Parathyroid adenoma (tissue), 2 donors: ENCODE measurements around the gene ZNF860.

Source experiments
- H2AFZ ChIP-seq: fragments of 300-600 bp; sonication (generic); one replicate; pipeline ENCODE4 v1.7.0; 2017; ENCODE audit warnings: antibody characterized with exemption, mild to moderate bottlenecking
- H3K27ac ChIP-seq: fragments of 300-600 bp; sonication (generic); one replicate; pipeline ENCODE4 v1.7.0; 2017
- H3K27me3 ChIP-seq: fragments of 300-600 bp; sonication (generic); one replicate; pipeline ENCODE4 v1.7.0; 2017; ENCODE audit warnings: low read length; ENCODE audit not compliant: control insufficient read depth, insufficient read depth
- H3K36me3 ChIP-seq: fragments of 300-600 bp; sonication (generic); one replicate; pipeline ENCODE4 v1.7.0; 2017; ENCODE audit warnings: low read length; ENCODE audit not compliant: control insufficient read depth, insufficient read depth
- H3K4me1 ChIP-seq: fragments of 300-600 bp; sonication (generic); one replicate; pipeline ENCODE4 v1.7.0; 2017; ENCODE audit warnings: control low read depth
- H3K4me2 ChIP-seq: fragments of 300-600 bp; sonication (generic); one replicate; pipeline ENCODE4 v1.7.0; 2017; ENCODE audit warnings: low read length
- H3K4me3 ChIP-seq: fragments of 300-600 bp; sonication (generic); one replicate; pipeline ENCODE4 v1.7.0; 2017; ENCODE audit warnings: low read depth, low read length
- H3K79me2 ChIP-seq: fragments of 300-600 bp; sonication (generic); one replicate; pipeline ENCODE4 v1.7.0; 2017; ENCODE audit warnings: control low read depth
- H3K9ac ChIP-seq: fragments of 300-600 bp; sonication (generic); one replicate; pipeline ENCODE4 v1.7.0; 2017; ENCODE audit warnings: mild to moderate bottlenecking
- H3K9me3 ChIP-seq: fragments of 300-600 bp; sonication (generic); one replicate; pipeline ENCODE4 v1.7.0; 2017; ENCODE audit warnings: low read length; ENCODE audit not compliant: control insufficient read depth
- TF ChIP-seq, protein P1 (sequence below): fragments of 300-600 bp; sonication (generic); IDR thresholded peaks from one replicate; pipeline ENCODE4 v1.7.0; 2017; ENCODE audit warnings: antibody characterized with exemption, mild to moderate bottlenecking
- donor health status: primary hyperparathyroidism.

Gene ZNF860

DNA sequence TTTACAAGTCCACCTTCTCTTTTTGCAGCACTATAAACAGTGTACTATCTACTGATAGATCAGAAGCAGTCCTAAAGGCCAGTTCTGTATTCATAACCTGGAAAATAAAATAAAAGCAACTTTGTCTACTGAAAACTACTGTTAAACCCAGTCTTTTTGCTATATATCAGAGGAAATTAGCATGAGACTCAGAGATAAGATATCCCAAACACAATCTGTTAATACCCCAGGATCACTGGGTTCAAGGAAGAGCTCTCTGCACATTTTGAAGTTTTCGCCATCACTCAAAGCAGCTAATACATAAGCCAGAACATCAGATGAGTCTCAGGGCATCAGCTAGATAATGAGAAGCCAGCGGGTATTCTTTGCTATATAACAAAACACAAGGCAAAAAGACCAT is 22.3 kb upstream of the ZNF860 start:
- no peaks in the 10 kb centered on the region for H3K36me3 ChIP-seq
- peak overlapping the region; percentile 31 for H3K4me2 ChIP-seq
- H3K4me1 ChIP-seq: no peaks in the 10 kb centered on the region
- no peaks in the 10 kb centered on the region for H3K9me3 ChIP-seq
- H3K27ac ChIP-seq: peak overlapping the region; percentile 52
- H3K27me3 ChIP-seq: no peaks in the 10 kb centered on the region
- peak overlapping the region; percentile 13 for H3K4me3 ChIP-seq
- no peak overlapping the region for H3K9ac ChIP-seq
- H2AFZ ChIP-seq: no peak overlapping the region
- TF ChIP-seq, protein P1, sequence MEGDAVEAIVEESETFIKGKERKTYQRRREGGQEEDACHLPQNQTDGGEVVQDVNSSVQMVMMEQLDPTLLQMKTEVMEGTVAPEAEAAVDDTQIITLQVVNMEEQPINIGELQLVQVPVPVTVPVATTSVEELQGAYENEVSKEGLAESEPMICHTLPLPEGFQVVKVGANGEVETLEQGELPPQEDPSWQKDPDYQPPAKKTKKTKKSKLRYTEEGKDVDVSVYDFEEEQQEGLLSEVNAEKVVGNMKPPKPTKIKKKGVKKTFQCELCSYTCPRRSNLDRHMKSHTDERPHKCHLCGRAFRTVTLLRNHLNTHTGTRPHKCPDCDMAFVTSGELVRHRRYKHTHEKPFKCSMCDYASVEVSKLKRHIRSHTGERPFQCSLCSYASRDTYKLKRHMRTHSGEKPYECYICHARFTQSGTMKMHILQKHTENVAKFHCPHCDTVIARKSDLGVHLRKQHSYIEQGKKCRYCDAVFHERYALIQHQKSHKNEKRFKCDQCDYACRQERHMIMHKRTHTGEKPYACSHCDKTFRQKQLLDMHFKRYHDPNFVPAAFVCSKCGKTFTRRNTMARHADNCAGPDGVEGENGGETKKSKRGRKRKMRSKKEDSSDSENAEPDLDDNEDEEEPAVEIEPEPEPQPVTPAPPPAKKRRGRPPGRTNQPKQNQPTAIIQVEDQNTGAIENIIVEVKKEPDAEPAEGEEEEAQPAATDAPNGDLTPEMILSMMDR: no peak
- no peaks in the 10 kb centered on the region for H3K79me2 ChIP-seq

GRCh38 chr3:31959951-31960792 is 21.4 kb upstream of the ZNF860 start:
- H3K4me1 ChIP-seq: no peaks in the 10 kb centered on the region
- H3K9ac ChIP-seq: no peak overlapping the region
- H3K9me3 ChIP-seq: no peaks in the 10 kb centered on the region
- peak overlapping the region; percentile 31 for H3K4me2 ChIP-seq
- peak overlapping the region; percentile 13 for H3K4me3 ChIP-seq
- no peaks in the 10 kb centered on the region for H3K36me3 ChIP-seq
- no peaks in the 10 kb centered on the region for H3K27me3 ChIP-seq
- peak overlapping the region; percentile 52 for H3K27ac ChIP-seq
- no peaks in the 10 kb centered on the region for H3K79me2 ChIP-seq
- no peak overlapping the region for H2AFZ ChIP-seq
- TF ChIP-seq, protein P1: no peak

DNA sequence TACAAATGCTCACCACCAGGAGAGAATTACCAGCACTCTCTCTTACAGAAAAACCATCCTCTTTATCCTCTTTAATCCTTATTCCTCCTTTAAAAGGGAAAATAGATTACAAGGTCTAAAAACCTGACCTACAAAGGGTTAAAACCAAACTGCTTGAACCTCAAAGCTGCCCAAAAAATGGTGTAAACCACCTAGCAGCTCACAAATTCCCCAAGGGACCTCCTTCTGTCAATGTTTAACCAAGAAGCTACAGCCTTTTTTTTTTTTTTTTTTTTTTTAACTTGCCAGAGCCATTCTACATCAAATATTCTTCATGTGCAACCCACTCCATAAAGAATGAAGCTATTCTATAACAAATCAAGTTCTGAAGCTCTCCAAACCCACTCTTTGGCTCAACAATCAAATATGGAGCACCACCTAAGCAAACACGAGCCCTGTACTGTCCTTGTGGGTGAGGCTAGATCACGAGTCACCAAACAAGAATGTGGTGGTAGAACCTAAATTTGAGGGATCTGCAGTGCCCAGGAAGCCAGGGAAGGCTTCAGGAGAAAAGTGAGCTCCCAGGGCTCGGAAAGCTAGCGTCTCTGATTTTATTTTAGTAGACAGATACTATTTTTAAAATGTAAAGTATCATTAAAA is 20.6 kb upstream of the ZNF860 start:
- TF ChIP-seq, protein P1: no peak
- no peak overlapping the region for H2AFZ ChIP-seq
- H3K9me3 ChIP-seq: no peaks in the 10 kb centered on the region
- H3K4me3 ChIP-seq: no peak overlapping the region
- H3K79me2 ChIP-seq: no peaks in the 10 kb centered on the region
- H3K9ac ChIP-seq: no peak overlapping the region
- no peaks in the 10 kb centered on the region for H3K27me3 ChIP-seq
- no peaks in the 10 kb centered on the region for H3K36me3 ChIP-seq
- H3K4me2 ChIP-seq: no peak overlapping the region
- H3K4me1 ChIP-seq: no peaks in the 10 kb centered on the region
- H3K27ac ChIP-seq: no peak overlapping the region

- H3K27ac ChIP-seq: no peak overlapping the region
- H3K4me2 ChIP-seq: no peak overlapping the region
- H3K79me2 ChIP-seq: no peaks in the 10 kb centered on the region
- no peak overlapping the region for H2AFZ ChIP-seq
- H3K4me3 ChIP-seq: no peak overlapping the region
- no peaks in the 10 kb centered on the region for H3K4me1 ChIP-seq
- no peaks in the 10 kb centered on the region for H3K36me3 ChIP-seq
- H3K9ac ChIP-seq: no peak overlapping the region
- H3K27me3 ChIP-seq: no peaks in the 10 kb centered on the region
- H3K9me3 ChIP-seq: no peaks in the 10 kb centered on the region
- TF ChIP-seq, protein P1: no peak
Measured at GRCh38 chr3:31962801-31963205, 18.7 kb upstream of the ZNF860 start.
